ENCODE measurements around the gene PITPNM3. TPM values are rescaled to one million over a fixed set of nuclear protein-coding genes. Genes with fewer than 3 reads are reported as not detected.

The PITPNM3 gene
- total and polyA plus RNA-seq, 2 of the 8 experiments (the other 6 are each of a cell fraction or from before 2014, with no cell fraction given): 1.7 to 3.1 TPM

GRCh38 chr17:6458460-6458950 is 97.8 kb downstream of the PITPNM3 start:
- POLR2A ChIA-PET (ENCODE audit: partially characterized antibody): interaction anchor here (0.7 to 7.4 kb wide), 5 partner anchors 8 to 111 kb away, joined by 3 to 34 read pairs (median 4); partner anchors contain the start of gene PIMREG
- Histone ChIP-seq H4K91ac (replicated peaks; ENCODE audit: insufficient read length, low read length) (no peak overlapping the region), H3K9me3 (ENCODE audit: insufficient read depth in 2 of 2, low read depth in 1 of 2, low read length in 1 of 2) (no peaks in the 10 kb centered on the region), H2BK120ac (replicated peaks; ENCODE audit: low read depth, low read length) (no peak overlapping the region), H4K20me1 (replicated peaks in 1 of 2; ENCODE audit: control insufficient read depth in 1 of 2, insufficient read depth in 2 of 2, low read length in 2 of 2) (no peaks in the 10 kb centered on the region), H3K4me3 (ENCODE audit: extremely low read depth in 1 of 4, insufficient read depth in 2 of 4, low read depth in 3 of 4, low read length in 4 of 4) (no peak overlapping the region), H4K8ac (ENCODE audit: extremely low read depth, insufficient read depth, low read length) (no peak overlapping the region), H3K79me1 (ENCODE audit: low read depth, low read length) (no peaks in the 10 kb centered on the region), H3K23ac (ENCODE audit: insufficient read length) (no peak overlapping the region), H3K36me3 (ENCODE audit: control insufficient read depth in 2 of 4, insufficient read depth in 4 of 4, low read length in 3 of 4) (no peaks in the 10 kb centered on the region), H2AFZ (ENCODE audit: low read length) (no peak overlapping the region), H4K5ac (ENCODE audit: insufficient read length, low read depth, low read length) (no peak overlapping the region), H2AK5ac (ENCODE audit: low read depth, low read length) (no peak overlapping the region), H3K4me1 (replicated peaks in 1 of 4; ENCODE audit: control insufficient read depth in 3 of 4, insufficient read depth in 4 of 4, low read length in 3 of 4) (peaks cover 4 to 49% (median 37%) of the 10 kb centered on the region in 4 experiments), H2BK15ac (ENCODE audit: low read length) (peak overlapping the region; percentile 98), H3K23me2 (ENCODE audit: low read depth, low read length) (peaks cover 12% of the 10 kb centered on the region), H3K27ac (ENCODE audit: low read depth, low read length) (no peak overlapping the region), H3K27me3 (replicated peaks in 1 of 4; ENCODE audit: control insufficient read depth in 3 of 4, extremely low read depth in 1 of 4, insufficient read depth in 3 of 4, low read length in 3 of 4) (no peaks in the 10 kb centered on the region; a peak in 3 of 7 replicates), H3K4ac (replicated peaks; ENCODE audit: insufficient read length, low read depth, low read length) (no peak overlapping the region), H3K18ac (ENCODE audit: extremely low read depth, low read length) (no peak overlapping the region), H3K4me2 (ENCODE audit: insufficient read depth in 1 of 2, low read depth in 2 of 2, low read length in 2 of 2) (no peak overlapping the region), H2BK5ac (ENCODE audit: low read depth, low read length) (no peak overlapping the region), H2BK12ac (ENCODE audit: low read depth, low read length) (peak overlapping the region; percentile 94; the same call in 1 of the 2 replicates), H3K79me2 (ENCODE audit: control insufficient read depth in 1 of 2, insufficient read depth in 2 of 2, low read length in 2 of 2) (no peaks in the 10 kb centered on the region), H3K56ac (replicated peaks; ENCODE audit: insufficient read length, low read depth, low read length) (no peak overlapping the region), H3K9ac (replicated peaks in 1 of 4; ENCODE audit: extremely low read depth in 1 of 4, low read depth in 3 of 4, low read length in 3 of 4) (no peak overlapping the region), H2BK20ac (ENCODE audit: low read length) (no peak overlapping the region), H3K14ac (ENCODE audit: insufficient read length) (no peak overlapping the region)
- CTCF ChIA-PET (ENCODE audit: partially characterized antibody): interaction anchor here (0.6 to 8.3 kb wide), 5 partner anchors 10 to 1204 kb away, joined by 3 to 68 read pairs (median 4); no protein-coding TSS in a partner anchor
- DNase-seq (ENCODE audit: low read depth in 1 of 2, low spot score in 2 of 2) (no peak), FAIRE-seq (no peak)
- 80% methylated on average over 14 of the region's 14 CpGs; no CpG with 5 or more reads in 1 of the 2 experiments for WGBS, 2 experiments (ENCODE audit: extremely low coverage in 1 of 2, insufficient coverage in 1 of 2, insufficient read length in 1 of 2, insufficient replicate concordance in 2 of 2, low coverage in 1 of 2, low lambda C conversion rate in 2 of 2, missing lambda C conversion rate in 1 of 2)
- no peak for TF ChIP-seq RXRA (IDR thresholded peaks at IDR 0.05; ENCODE audit: insufficient read depth, low read depth, low read length)
